Measurements from ENCODE around the gene NELL1.

Gene NELL1

DNA sequence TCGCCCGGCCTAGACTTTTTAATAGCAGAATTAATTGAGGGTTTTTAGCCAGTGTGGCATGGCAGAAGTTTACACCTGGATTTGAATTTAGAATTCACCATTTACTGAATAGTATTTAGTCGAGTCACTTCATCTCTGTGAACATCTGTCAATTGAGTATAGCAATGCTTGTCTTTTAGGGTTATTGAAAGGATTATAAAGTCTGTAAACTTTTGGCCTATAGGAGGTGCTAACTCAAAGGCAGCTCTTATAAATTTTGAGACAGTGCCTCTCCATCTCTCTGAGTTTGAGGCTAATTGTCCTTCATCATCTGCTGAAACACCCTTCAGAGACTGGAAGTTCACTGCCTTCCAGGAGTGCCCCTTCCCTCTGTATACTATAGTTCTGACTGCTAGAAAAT is 205.0 kb downstream of the NELL1 start:
- TF ChIP-seq, protein P1, sequence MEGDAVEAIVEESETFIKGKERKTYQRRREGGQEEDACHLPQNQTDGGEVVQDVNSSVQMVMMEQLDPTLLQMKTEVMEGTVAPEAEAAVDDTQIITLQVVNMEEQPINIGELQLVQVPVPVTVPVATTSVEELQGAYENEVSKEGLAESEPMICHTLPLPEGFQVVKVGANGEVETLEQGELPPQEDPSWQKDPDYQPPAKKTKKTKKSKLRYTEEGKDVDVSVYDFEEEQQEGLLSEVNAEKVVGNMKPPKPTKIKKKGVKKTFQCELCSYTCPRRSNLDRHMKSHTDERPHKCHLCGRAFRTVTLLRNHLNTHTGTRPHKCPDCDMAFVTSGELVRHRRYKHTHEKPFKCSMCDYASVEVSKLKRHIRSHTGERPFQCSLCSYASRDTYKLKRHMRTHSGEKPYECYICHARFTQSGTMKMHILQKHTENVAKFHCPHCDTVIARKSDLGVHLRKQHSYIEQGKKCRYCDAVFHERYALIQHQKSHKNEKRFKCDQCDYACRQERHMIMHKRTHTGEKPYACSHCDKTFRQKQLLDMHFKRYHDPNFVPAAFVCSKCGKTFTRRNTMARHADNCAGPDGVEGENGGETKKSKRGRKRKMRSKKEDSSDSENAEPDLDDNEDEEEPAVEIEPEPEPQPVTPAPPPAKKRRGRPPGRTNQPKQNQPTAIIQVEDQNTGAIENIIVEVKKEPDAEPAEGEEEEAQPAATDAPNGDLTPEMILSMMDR (IDR thresholded peaks at IDR 0.05; ENCODE audit: borderline replicate concordance, extremely low read depth, low read length, poor library complexity, severe bottlenecking) = no peak
- TF ChIP-seq EZH2 (IDR thresholded peaks at IDR 0.05; ENCODE audit: borderline replicate concordance, low read depth, low read length, severe bottlenecking) = no peak
- no peaks in the 10 kb centered on the region for H3K4me1 ChIP-seq (ENCODE audit: insufficient read depth, low read length)
- no peak overlapping the region for H3K27ac ChIP-seq (ENCODE audit: low read length)
- no peak overlapping the region for H2AFZ ChIP-seq (ENCODE audit: low read depth, low read length)
- no peak overlapping the region for H3K4me2 ChIP-seq (ENCODE audit: insufficient read depth, low read length)
- DNase-seq (no peak), ATAC-seq (ENCODE audit: insufficient read depth, low read depth) (no peak)
- no peak overlapping the region for H3K4me3 ChIP-seq (ENCODE audit: low read depth in 1 of 2, low read length in 2 of 2)
- H3K9me3 ChIP-seq (ENCODE audit: insufficient read depth, low read length, severe bottlenecking) = no peaks in the 10 kb centered on the region
- no peaks in the 10 kb centered on the region for H3K79me2 ChIP-seq (ENCODE audit: insufficient read depth, low read length)
- no peaks in the 10 kb centered on the region for H3K36me3 ChIP-seq (ENCODE audit: insufficient read depth, low read length)
- H3K9ac ChIP-seq (ENCODE audit: low read depth, low read length) = no peak overlapping the region
- H4K20me1 ChIP-seq (ENCODE audit: insufficient read depth, low read length) = no peaks in the 10 kb centered on the region
- H3K27me3 ChIP-seq (ENCODE audit: insufficient read depth, low read length, poor library complexity) = no peaks in the 10 kb centered on the region

DNA sequence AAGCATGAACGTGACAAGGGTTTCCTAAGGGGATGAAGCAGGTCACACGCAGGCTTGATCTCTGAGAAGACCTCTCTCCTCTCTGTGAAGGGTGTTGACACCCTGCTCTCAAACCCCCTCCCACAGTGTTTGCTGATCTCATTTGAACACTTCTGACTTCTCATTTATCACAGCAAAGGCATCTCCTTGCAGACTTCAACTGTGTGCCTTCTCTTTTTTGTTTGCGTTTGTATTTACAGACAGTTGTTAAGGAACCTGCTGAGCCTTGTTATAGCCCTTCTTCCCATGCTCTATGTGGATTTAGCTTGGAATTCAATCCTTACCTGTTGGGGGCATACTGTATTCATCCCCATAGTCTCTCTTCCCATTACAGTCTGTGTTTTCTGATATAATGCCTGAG is 206.5 kb downstream of the NELL1 start:
- Histone ChIP-seq H2AFZ (ENCODE audit: low read depth, low read length) (no peak overlapping the region), H3K27me3 (ENCODE audit: insufficient read depth, low read length, poor library complexity) (no peaks in the 10 kb centered on the region), H3K36me3 (ENCODE audit: insufficient read depth, low read length) (no peaks in the 10 kb centered on the region), H3K4me3 (ENCODE audit: low read depth in 1 of 2, low read length in 2 of 2) (no peak overlapping the region), H3K4me1 (ENCODE audit: insufficient read depth, low read length) (no peaks in the 10 kb centered on the region), H4K20me1 (ENCODE audit: insufficient read depth, low read length) (no peaks in the 10 kb centered on the region), H3K27ac (ENCODE audit: low read length) (no peak overlapping the region), H3K79me2 (ENCODE audit: insufficient read depth, low read length) (no peaks in the 10 kb centered on the region), H3K9me3 (ENCODE audit: insufficient read depth, low read length, severe bottlenecking) (no peaks in the 10 kb centered on the region), H3K4me2 (ENCODE audit: insufficient read depth, low read length) (no peak overlapping the region), H3K9ac (ENCODE audit: low read depth, low read length) (no peak overlapping the region)
- ATAC-seq (ENCODE audit: insufficient read depth, low read depth) (no peak), DNase-seq (no peak)
- no peak for TF ChIP-seq EZH2 (IDR thresholded peaks at IDR 0.05; ENCODE audit: borderline replicate concordance, low read depth, low read length, severe bottlenecking)

DNA sequence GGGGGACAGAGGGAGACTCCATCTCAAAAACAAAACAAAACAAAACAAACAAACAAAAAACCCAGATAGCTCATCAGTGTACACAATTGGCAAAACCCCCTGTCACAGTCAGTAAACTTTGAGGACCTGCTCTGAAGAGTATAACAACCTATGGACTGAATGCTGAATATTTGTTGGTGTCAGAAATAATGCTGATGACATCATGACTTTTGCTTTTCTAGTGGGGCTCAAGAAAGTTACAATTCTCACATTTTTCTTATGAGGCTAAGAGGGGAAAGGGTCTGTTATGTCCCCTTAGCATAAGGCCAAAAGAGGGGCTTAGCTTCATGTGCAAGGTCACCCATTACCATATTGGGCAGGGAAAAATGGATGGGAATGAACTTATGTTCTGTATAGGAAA is 207.4 kb downstream of the NELL1 start:
- Histone ChIP-seq H3K9me3 (ENCODE audit: insufficient read depth, low read length, severe bottlenecking) (no peaks in the 10 kb centered on the region), H3K4me2 (ENCODE audit: insufficient read depth, low read length) (no peak overlapping the region), H2AFZ (ENCODE audit: low read depth, low read length) (no peak overlapping the region), H3K27ac (ENCODE audit: low read length) (no peak overlapping the region), H3K36me3 (ENCODE audit: insufficient read depth, low read length) (no peaks in the 10 kb centered on the region), H3K4me3 (ENCODE audit: low read depth in 1 of 2, low read length in 2 of 2) (no peak overlapping the region), H4K20me1 (ENCODE audit: insufficient read depth, low read length) (no peaks in the 10 kb centered on the region), H3K27me3 (ENCODE audit: insufficient read depth, low read length, poor library complexity) (no peaks in the 10 kb centered on the region), H3K4me1 (ENCODE audit: insufficient read depth, low read length) (no peaks in the 10 kb centered on the region), H3K9ac (ENCODE audit: low read depth, low read length) (no peak overlapping the region), H3K79me2 (ENCODE audit: insufficient read depth, low read length) (no peaks in the 10 kb centered on the region)
- ATAC-seq (ENCODE audit: insufficient read depth, low read depth) (no peak), DNase-seq (no peak)
- TF ChIP-seq, protein P1 (IDR thresholded peaks at IDR 0.05; ENCODE audit: borderline replicate concordance, extremely low read depth, low read length, poor library complexity, severe bottlenecking) = no peak
- TF ChIP-seq EZH2 (IDR thresholded peaks at IDR 0.05; ENCODE audit: borderline replicate concordance, low read depth, low read length, severe bottlenecking) = no peak

DNA sequence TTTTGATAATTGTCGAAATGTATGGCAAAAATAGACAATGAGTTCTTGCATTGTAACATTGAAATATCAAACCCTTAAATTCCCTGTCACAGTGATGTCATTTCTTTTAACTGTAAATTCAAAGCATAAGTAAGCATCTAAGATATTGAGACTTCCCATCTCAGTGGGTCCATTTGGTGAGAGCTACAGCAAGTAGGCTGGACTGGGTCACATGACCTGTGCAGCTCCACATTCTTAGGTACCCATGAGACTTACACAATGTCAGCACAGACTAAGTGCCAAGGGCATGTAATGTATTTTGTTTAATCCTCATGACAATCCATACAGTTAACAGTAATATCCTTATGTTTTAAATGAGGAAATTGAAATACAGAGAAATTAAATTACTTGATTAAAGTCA is 210.7 kb downstream of the NELL1 start:
- Histone ChIP-seq H3K9me3 (ENCODE audit: insufficient read depth, low read length, severe bottlenecking) (no peaks in the 10 kb centered on the region), H3K4me1 (ENCODE audit: insufficient read depth, low read length) (no peaks in the 10 kb centered on the region), H2AFZ (ENCODE audit: low read depth, low read length) (no peak overlapping the region), H3K27me3 (ENCODE audit: insufficient read depth, low read length, poor library complexity) (no peaks in the 10 kb centered on the region), H3K27ac (ENCODE audit: low read length) (no peak overlapping the region), H3K9ac (ENCODE audit: low read depth, low read length) (no peak overlapping the region), H3K4me3 (ENCODE audit: low read depth in 1 of 2, low read length in 2 of 2) (no peak overlapping the region), H3K4me2 (ENCODE audit: insufficient read depth, low read length) (no peak overlapping the region), H3K79me2 (ENCODE audit: insufficient read depth, low read length) (no peaks in the 10 kb centered on the region), H4K20me1 (ENCODE audit: insufficient read depth, low read length) (no peaks in the 10 kb centered on the region), H3K36me3 (ENCODE audit: insufficient read depth, low read length) (no peaks in the 10 kb centered on the region)
- ATAC-seq (ENCODE audit: insufficient read depth, low read depth) (no peak), DNase-seq (no peak)
- TF ChIP-seq, protein P1 (IDR thresholded peaks at IDR 0.05; ENCODE audit: borderline replicate concordance, extremely low read depth, low read length, poor library complexity, severe bottlenecking) = no peak
